Testis (tissue), 3 donors: Measurements from ENCODE around the gene FBXO27. TPM values are rescaled to one million over a fixed set of nuclear protein-coding genes. Genes with fewer than 3 reads are reported as not detected.
A peak's percentile ranks its signal among the peaks of the same experiment; 100 is the strongest.
"Not testable (repeated sequence)": the region's sequence is repeated elsewhere in the genome, so short reads cannot be mapped to it uniquely, and the experiment has no call there.

ENCODE experiments used
- DNase-seq: peaks from one replicate; pipeline ENCODE4 v3.0.0-alpha.2; 2019
- H3K27ac ChIP-seq, 2 donors: fragments of 200-600 bp; sonication (generic); one replicate each; pipeline ENCODE4 v1.5.1; 2019
- H3K27me3 ChIP-seq: fragments of 200-600 bp; sonication (generic); one replicate; pipeline ENCODE4 v1.5.1; 2019
- H3K36me3 ChIP-seq: fragments of 200-600 bp; sonication (generic); one replicate; pipeline ENCODE4 v1.5.1; 2017; ENCODE audit warnings: low read depth; ENCODE audit errors: missing control alignments
- H3K4me1 ChIP-seq: fragments of 200-600 bp; sonication (generic); one replicate; pipeline ENCODE4 v1.5.1; 2019
- H3K4me3 ChIP-seq, 2 donors: fragments of 200-600 bp; sonication (generic); one replicate each; pipeline ENCODE4 v1.5.1; 2017 to 2019
- H3K9me3 ChIP-seq: fragments of 200-600 bp; sonication (generic); one replicate; pipeline ENCODE4 v1.5.1; 2017
- CTCF ChIP-seq, 3 experiments: fragments of 450-650 bp in 2 of 3; fragments of 200-600 bp in 1 of 3; sonication (generic) in 1 of 3; IDR thresholded peaks; one replicate each; pipeline ENCODE4 v1.5.1; 2016 to 2019; ENCODE audit warnings: antibody characterized with exemption in 3 of 3, mild to moderate bottlenecking in 2 of 3, moderate library complexity in 1 of 3
- POLR2A ChIP-seq: fragments of 450-650 bp; IDR thresholded peaks from one replicate; pipeline ENCODE4 v1.6.1; 2017; ENCODE audit warnings: antibody characterized with exemption, mild to moderate bottlenecking, moderate library complexity
- WGBS, 2 donors: methylation state at CpG; one replicate each; pipeline ENCODE4 v1.1.5; 2018; 5-methylcytosine and 5-hydroxymethylcytosine counted together
- intact Hi-C: fragments of 100-400 bp; cut with DNase I; formaldehyde crosslinking; loops from one replicate; pipeline ENCODE4 v1.15.1; 2023; ENCODE audit warnings: low total_unique reads
- polyA plus RNA-seq: library from polyadenylated mRNA; stranded (reverse); fragments of 350-450 nt; fragmentation: Illumina TruSeq; extraction: RNeasy Lipid Tissue Mini Kit (QIAGEN cat#74804); gene quantifications from one replicate; pipeline ENCODE4 v1.2.3, GENCODE V29; 2014; ENCODE audit warnings: low read depth, low replicate concordance; ENCODE audit not compliant: insufficient read depth
- total RNA-seq, 2 donors: library from RNA; depleted of rRNA; stranded (reverse); fragments of >200 nt; gene quantifications; one replicate each; pipeline ENCODE4 v1.2.3, GENCODE V29; 2016

The FBXO27 gene
- total and polyA plus RNA-seq, 3 donors from 2014 or later = 11.3 to 16.5 (median 15.5) TPM

- Histone ChIP-seq H3K4me1 (no peaks in the 10 kb centered on the region), H3K36me3 (no peaks in the 10 kb centered on the region), H3K4me3 (no peak overlapping the region), H3K27ac (no peak overlapping the region), H3K27me3 (no peaks in the 10 kb centered on the region), H3K9me3 (no peaks in the 10 kb centered on the region)
- TF ChIP-seq POLR2A (no peak), CTCF (IDR thresholded peaks at IDR 0.05) (no peak)
- no peak for DNase-seq
- intact Hi-C loops = no loop called here
- 53 to 64% methylated on average over 6 to 7 of the region's 7 CpGs for WGBS, 2 donors
Observed at GRCh38 chr19:39001041-39001440, 31.3 kb downstream of the FBXO27 start.

- H3K9me3 ChIP-seq, H3K27ac ChIP-seq, H3K4me3 ChIP-seq, H3K4me1 ChIP-seq, DNase-seq, intact Hi-C loops, H3K27me3 ChIP-seq, H3K36me3 ChIP-seq: not testable (repeated sequence)
- 81 to 85% methylated on average over 3 of the region's 3 CpGs for WGBS, 2 donors
Observed at GRCh38 chr19:38997576-38997975, 34.8 kb downstream of the FBXO27 start.

GRCh38 chr19:38993271-38993670, 39.1 kb downstream of the FBXO27 start:
- DNase-seq = no peak

GRCh38 chr19:38990949-38991697, 41.2 kb downstream of the FBXO27 start:
- TF ChIP-seq CTCF (IDR thresholded peaks at IDR 0.05) (no peak), POLR2A (no peak)
- Histone ChIP-seq H3K27me3 (no peaks in the 10 kb centered on the region), H3K4me1 (peaks cover 11% of the 10 kb centered on the region), H3K27ac (no peak overlapping the region), H3K4me3 (no peak overlapping the region), H3K36me3 (no peaks in the 10 kb centered on the region), H3K9me3 (no peaks in the 10 kb centered on the region)
- DNase-seq = peak; percentile 20
- intact Hi-C loops = no loop called here
- WGBS, 2 donors = 55 to 61% methylated on average over 10 to 13 of the region's 13 CpGs

More at GRCh38 chr19:38993271-38993670, 39.1 kb downstream of the FBXO27 start:
- Histone ChIP-seq H3K4me3 (no peak overlapping the region), H3K27me3 (no peaks in the 10 kb centered on the region), H3K4me1 (peaks cover 11% of the 10 kb centered on the region), H3K36me3 (no peaks in the 10 kb centered on the region), H3K27ac (no peak overlapping the region), H3K9me3 (no peaks in the 10 kb centered on the region)
- no peak for TF ChIP-seq POLR2A
- TF ChIP-seq CTCF (IDR thresholded peaks at IDR 0.05) = no peak
- intact Hi-C loops = no loop called here
- WGBS, 2 donors = 76 to 87% methylated on average over 3 of the region's 3 CpGs

- DNase-seq, intact Hi-C loops, H3K27me3 ChIP-seq, H3K9me3 ChIP-seq, H3K4me3 ChIP-seq, H3K27ac ChIP-seq, H3K36me3 ChIP-seq: not testable (repeated sequence)
- WGBS, 2 donors = 93 to 97% methylated on average over 1 of the region's 1 CpG
- peaks cover 11% of the 10 kb centered on the region for H3K4me1 ChIP-seq
Observed at GRCh38 chr19:38989614-38990013, 42.7 kb downstream of the FBXO27 start.
